NCI-H1105 (cell line): ENCODE results near the gene KIAA0232.

Experiments used
- DNase-seq: peaks from one replicate; lab custom pipeline; 2025; lab: John Stamatoyannopoulos, UW

KIAA0232 gene

DNA sequence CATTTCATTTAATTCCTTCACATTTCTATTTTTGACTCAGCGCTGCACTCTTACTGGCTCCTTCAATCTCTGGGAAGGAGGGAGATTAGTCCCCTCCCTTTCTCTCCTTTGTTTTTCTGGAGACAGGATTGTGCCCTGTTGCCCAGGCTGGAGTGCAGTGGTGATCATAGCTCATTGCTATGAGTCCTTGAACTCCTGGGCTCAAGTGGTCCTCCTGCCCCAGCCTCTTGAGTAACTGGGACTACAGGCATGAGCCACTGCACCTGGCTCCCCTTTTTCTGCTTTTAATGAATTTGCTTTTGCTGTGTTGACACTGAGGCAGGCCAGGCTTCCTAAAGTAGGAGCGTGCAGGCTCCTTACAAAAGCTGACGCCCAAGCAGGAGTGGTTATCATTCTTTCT is 137.6 kb downstream of the KIAA0232 start:
- no peak for DNase-seq

- no peak for DNase-seq
These were observed 141.0 kb downstream of the KIAA0232 start for GRCh38 chr4:6923507-6923906.

DNA sequence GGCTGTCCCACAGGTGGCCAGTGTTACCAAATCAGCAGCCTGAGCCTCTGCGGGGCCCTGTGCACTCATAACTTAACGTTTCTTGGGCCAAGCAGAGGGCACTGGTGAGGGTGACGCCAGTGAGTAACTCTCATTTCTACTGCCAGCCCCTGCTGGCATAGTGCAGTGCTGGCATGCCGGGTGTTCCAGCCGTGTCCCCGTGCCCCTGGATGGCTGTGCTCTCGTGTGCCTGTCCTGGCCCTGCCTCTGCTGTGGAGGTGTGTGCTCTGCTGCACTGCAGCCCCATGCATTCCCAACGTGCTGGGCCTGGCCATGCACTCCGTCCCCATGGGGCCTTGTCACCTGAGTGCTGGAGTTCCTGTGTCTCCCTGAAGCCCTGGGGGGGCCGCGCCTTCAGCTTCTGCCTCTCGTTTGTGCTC is 141.8 kb downstream of the KIAA0232 start:
- no peak for DNase-seq

DNA sequence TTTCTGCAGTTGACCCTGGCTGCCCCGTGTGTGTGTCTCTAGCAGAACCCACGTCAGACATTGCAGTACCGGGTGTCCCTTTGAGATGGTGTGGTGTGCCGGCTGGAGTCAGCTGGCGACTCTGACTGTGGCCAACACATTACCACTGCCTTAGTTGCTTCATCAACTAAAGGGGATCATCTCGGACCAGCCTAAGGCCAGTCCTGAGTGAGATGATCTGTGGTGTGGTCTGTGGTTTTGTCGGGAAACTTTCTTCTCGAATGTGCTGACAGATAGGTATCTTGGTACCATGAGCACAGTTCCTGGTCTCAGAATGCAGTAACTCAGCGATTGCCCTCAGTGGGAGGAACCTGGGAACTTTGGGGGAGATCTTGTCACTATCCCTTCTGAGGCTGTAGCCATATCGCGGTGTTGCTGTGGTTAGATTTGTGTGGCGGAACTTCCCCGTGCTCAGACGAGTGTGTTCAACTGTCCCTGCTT is 142.9 kb downstream of the KIAA0232 start:
- no peak for DNase-seq

GRCh38 chr4:6926081-6926480 is 143.6 kb downstream of the KIAA0232 start:
- no peak for DNase-seq

GRCh38 chr4:6926681-6927478 is 144.4 kb downstream of the KIAA0232 start:
- DNase-seq, result no peak

DNA sequence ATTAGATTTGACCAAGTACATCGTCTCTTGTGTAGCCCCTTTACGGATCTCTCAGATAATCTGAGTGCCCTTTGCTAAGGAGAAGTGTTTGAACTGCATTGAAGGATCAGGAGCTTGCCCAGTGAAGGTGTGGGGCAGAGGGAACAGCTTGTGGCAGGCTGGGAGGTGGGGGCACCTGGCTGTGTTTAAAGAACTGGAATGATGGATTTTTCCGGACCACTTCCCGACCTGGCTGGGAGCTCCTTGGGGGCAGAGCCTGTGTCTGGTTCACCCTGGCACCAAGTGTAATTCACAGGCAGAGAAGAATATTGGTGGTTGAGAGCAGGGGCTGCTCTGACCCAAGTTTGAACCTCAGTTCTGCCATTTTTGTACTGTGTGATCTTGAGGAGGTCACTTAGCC is 145.6 kb downstream of the KIAA0232 start:
- DNase-seq, result no peak

GRCh38 chr4:6929339-6929811 is 146.8 kb downstream of the KIAA0232 start:
- DNase-seq, result no peak

DNA sequence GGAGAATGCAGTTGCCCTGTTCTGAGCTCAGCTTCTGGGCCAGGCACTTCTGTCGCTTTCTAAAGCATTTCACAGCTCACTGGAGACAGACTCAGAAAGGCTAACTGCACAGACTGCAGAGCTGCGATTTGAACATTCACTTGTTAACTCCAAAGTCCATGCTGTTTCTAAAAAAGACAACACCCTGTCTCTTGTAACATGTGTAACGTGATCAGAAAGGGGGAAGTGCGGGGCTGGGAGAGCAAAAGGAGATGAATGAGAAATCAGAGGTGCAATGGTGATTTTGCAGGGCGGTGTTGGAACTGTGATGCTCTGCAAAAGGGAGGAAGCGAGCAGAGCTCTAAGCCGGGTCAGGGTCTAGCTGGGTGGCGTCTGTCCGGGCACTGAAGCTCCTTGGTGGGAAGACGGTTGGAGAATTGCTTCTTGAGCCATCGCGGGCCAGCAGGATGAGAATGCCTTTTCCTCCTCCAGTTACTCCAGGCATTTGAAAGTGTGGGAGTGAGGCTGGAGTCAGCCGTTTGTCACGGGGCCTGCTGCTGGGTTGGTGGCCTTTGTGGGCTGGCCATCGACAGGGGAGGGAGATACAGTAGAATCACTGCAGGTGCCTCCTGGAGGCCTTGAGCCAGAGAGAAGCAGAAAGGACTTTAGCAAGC is 147.4 kb downstream of the KIAA0232 start:
- DNase-seq, result no peak

GRCh38 chr4:6932475-6932874 is 149.9 kb downstream of the KIAA0232 start:
- DNase-seq, result no peak

- DNase-seq, result no peak
These were observed 150.4 kb downstream of the KIAA0232 start for GRCh38 chr4:6932918-6933317.
